T1000 (cell line): ENCODE data around the gene DDX21.
"Not testable (repeated sequence)": the region's sequence is repeated elsewhere in the genome, so short reads cannot be mapped to it uniquely, and the experiment has no call there.

ENCODE experiments used
- DNase-seq: peaks from one replicate; lab custom pipeline; 2025; ENCODE audit warnings: mixed read lengths; lab: John Stamatoyannopoulos, UW

The DDX21 gene

DNA sequence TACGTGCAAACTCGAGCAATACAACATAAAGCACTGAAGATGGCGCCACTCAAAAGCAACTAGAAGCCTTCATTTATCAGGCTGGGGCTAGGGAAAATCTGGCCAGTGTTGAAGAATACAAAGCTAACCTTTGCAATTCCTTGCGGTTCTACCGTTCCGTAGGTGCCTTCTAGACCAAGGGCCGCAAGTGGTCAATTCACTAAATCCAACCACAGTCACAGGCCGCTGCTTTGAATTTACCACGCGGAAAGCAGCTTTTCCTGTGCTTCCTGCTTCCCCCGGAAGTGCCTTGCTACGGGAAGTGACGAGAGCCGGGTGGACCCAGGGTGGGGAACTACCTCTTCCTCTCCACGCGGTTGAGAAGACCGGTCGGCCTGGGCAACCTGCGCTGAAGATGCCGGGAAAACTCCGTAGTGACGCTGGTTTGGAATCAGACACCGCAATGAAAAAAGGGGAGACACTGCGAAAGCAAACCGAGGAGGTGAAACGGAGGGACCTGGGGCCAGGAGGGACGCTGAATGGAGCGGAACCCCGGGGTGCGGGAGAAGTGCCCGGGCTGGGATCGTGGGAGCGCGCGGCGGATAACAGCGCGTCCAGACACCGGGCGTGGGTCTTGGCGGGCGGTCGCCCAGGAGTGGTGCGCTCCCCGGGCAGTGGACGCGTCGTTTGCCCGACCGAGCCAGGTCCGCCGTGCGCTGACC is at the start of gene DDX21:
Gene DDX21 (plus strand): TSS at position 339 of the 701 bp plus-strand sequence. CDS start 56 bp downstream, at position 395.
- peak; percentile 68 for DNase-seq

DNA sequence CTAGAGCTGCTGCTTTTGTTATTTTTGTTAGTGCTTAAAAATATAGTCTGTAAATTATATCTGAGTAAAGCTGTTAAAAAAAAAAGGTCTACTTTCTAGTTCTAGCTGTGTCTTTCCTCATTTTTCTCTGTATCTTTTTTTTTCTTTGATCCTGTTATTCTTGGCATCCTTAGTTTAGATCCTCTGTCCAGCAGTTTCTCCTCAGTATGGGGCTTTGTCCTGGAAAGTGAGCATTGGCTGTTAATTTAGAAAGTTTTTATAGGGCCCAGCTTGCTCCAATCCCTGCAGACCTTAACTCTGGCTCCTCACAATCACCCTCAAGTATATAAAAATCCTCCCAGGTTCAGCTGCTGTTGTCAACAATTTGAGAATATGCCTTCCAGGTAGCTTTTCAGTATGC is 31.4 kb upstream of the DDX21 start:
- no peak for DNase-seq

DNA sequence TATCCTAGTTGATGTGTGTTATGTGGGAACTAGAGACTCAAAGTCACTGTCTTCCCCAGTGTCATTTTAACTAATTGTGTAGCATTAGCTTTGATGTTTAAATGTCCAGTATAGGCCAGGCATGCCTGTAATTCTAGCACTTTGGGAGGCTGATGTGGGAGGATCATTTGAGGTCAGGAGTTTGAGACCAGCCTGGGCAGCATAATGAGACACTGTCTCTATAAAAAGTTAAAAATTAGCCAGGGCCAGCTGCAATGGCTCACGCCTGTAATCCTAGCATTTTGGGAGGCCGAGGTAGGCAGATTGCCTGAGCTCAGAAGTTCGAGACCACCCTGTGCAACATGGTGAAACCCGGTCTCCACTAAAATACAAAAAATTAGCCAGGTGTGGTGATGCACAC is 30.5 kb upstream of the DDX21 start:
- no peak for DNase-seq

DNA sequence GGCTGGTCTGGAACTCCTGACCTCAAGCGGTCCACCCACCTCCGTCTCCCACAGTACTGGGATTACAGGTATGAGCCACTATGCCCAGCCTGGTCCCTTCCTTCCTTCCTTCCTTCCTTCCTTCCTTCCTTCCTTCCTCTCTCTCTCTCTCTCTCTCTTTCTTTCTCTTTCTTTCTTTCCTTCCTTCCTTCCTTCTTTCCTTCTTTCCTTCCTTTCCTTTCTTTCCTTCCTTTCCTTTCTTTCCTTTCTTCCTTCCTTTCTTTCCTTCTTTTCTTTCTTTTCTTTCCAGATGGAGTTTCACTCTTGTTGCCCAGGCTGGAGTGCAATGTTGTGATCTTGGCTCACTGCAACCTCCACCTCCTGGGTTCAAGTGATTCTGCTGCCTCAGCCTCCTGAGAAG is 26.8 kb upstream of the DDX21 start:
- not testable (repeated sequence) for DNase-seq

DNA sequence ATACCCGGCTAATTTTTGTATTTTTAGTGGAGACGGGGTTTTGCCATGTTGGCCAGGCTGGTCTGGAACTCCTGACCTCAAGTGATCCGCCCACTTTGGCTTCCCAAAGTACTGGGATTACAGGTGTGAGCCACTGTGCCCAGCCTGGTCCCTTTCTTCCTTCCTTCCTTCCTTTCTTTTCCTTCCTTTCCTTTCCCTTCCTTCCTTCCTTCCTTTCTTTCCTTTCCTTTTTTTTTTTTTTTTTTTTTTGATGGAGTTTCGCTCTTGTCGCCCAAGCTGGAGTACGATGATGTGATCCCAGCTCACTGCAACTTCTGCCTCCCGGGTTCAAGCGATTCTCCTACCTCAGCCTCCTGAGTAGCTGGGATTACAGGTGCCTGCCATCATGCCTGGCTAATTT is 26.1 kb upstream of the DDX21 start:
- not testable (repeated sequence) for DNase-seq

DNA sequence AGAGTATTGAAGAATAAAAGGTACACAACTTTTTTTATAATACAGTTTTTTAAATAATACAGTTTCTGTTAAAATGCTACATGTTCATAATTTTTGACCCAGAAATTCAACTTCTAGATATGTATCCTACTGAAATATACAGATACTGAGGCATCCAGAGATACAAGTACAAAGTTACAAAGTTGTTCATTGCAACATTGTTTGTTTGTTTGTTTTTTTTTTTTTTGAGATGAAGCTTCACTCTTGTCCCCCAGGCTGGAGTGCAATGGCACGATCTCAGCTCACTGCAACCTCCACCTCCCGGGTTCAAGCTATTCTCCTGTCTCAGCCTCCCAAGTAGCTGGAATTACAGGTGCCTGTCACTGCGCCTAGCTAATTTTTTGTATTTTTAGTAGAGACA is 23.1 kb upstream of the DDX21 start:
- not testable (repeated sequence) for DNase-seq

DNA sequence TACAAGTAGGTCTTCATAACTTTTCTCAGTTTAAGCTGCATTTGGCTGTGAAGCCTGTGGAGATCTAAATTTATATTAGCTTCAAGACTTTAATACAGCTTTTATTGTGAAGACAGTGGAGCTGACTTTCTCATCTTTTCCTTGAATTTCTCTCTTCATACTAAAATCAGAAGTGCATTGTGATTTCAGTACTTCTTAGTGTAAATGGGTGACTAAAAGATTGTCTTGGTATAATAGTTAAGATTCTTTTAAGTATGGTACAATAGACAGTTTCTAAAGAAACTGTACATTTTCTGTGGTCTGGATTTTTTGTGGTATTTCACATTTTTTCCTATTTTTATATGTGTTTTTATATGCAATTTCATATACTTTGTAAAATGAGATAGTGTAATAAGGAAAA is 21.0 kb upstream of the DDX21 start:
- DNase-seq: no peak

DNA sequence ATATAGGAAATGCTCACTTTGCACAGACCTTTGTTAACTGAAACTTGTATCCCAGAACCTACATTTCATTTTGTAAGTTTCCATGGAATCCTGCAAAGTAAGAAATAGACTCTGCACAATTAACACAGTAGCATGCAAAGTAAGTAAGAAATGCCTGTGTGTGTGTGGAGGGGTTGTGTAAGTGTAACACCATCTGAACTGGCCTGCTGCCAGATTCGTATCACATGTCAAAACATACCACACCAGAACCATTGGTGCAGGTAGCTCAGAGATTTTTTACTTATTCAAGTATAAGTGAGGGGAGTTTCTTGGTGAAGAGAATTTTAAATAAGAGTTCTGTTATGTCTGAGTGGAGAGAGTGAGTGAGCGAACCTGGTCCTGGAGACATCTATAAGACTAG is 17.9 kb upstream of the DDX21 start:
- DNase-seq: no peak

DNA sequence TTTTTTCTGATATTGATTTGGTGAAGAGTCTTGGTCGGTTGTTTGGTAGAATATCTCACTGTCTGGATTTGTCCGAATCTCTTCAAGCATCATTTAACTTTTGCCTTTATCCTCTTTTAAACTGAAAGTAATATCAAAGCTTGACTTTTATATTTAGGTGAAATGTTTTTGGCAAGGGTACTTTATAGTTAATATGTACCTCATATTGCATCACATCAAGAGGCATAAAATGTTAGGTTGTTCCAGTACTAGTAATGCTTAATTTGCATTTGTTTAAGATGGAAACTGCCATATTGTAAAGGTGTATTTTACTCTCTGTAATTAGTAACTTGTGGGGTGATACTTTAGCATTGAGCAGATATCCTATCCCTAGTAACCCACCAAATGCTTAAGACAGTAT is 17.1 kb upstream of the DDX21 start:
- DNase-seq: no peak

DNA sequence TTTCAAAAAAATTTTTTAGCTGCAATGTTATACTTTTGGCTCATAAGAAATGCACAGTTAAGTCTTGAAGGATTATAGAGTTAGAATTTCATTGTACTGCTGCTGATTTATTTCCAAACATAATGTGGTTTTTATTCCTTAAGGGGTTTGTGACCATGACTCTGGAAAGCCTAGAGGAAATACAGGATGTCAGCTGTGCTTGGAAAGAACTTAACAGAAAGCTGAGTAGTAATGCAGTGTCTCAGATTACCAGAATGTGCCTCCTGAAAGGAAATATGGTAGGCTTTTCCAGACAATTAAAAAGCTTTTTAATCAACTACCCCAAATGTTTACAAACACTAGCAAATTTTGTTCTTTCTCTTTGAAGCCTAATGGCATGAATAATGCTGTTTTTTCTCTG is 15.1 kb upstream of the DDX21 start:
- not testable (repeated sequence) for DNase-seq

DNA sequence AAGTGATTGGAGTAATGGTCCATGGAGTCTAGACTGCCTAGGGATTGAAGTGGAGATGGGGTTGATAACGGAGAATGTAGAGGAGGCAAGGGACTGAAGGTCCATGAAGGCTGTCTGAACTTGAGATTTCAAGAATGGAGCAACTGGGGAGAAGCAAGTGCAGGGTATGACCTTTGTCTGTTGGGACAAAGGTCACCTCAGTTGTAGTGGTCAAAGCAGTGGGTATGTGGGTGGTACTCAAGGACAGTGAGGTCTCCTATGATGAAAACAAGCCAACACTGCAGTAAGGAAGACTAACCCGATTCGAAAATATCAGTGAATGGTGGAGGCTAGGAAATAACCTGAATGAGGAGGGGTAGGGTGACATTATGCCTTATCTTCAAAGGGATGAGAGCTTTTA is 5.4 kb upstream of the DDX21 start:
- no peak for DNase-seq

DNA sequence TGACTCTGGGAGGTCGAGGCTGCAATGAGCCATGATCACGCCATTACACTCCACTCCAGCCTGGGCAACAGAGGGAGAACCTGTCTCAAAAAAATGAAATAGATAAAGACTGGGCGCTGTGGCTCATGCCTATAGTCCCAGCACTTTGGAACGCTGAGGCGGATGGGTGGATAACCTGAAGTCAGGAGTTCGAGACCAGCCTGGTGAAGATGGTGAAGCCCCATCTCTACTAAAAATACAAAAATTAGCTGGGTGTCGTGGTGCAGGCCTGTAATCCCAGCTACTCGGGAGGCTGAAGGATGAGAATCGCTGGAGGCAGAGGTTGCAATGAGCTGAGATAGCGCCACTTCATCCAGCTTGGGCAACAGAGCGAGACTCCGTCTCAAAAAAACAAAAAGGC is 1.1 kb upstream of the DDX21 start:
- no peak for DNase-seq

DNA sequence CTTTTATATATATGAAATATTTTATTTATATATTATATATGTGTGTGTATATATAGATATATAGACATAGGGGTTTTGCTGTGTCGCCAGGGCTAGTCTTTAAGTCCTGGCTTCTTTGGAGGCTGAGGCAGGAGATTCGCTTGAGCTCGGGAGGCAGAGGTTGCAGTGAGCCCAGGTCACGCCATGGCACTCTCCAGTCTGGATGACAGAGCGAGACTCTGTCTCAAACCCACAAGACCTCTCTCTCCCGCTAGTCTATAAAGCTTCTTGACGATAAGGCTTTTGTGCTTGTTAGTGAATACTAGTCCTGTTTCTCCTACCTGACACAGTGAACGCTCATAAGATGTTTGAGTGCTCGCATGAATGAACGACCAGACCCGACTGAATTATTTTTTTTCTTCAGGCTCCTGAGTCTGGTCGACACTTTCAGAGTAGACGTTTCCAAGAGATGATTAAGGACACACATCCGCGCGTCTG is 577 bp upstream of the DDX21 start:
- DNase-seq: no peak

DNA sequence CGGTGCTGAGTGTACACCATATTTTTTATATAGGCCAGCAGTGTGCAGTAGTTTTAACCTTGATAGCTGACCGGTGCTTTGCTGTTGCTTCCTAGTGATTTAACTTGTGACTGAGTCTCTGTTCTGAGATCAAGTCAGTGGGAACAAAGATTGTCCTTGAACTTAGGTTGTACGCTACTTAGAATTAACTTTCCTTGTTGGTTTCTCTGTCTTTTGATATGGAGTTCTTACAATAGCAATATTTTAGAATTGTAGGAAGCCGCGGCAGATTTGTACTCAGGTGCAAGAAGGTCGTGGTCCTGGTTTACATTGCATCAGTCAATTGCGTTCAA is 1.3 kb downstream of the DDX21 start:
- DNase-seq: no peak

DNA sequence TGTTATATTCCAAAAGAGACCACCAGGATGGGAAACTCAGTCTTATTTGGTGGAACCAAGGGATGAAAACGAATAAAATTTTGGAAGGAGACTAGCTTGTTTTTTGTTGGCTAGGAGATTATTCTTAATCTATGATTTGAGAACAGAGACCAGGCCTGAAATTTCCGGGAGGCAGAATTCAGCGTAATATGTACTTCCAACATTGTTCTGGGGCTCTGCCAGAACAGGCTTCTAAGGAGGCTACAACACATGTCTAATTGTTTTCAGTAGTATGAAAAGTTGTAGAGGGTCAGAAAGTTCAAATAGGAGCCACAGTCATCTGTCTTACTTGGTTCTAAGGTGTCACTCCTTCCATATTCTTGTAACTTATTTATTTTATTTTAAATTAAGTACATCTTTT is 1.7 kb downstream of the DDX21 start:
- DNase-seq: no peak

DNA sequence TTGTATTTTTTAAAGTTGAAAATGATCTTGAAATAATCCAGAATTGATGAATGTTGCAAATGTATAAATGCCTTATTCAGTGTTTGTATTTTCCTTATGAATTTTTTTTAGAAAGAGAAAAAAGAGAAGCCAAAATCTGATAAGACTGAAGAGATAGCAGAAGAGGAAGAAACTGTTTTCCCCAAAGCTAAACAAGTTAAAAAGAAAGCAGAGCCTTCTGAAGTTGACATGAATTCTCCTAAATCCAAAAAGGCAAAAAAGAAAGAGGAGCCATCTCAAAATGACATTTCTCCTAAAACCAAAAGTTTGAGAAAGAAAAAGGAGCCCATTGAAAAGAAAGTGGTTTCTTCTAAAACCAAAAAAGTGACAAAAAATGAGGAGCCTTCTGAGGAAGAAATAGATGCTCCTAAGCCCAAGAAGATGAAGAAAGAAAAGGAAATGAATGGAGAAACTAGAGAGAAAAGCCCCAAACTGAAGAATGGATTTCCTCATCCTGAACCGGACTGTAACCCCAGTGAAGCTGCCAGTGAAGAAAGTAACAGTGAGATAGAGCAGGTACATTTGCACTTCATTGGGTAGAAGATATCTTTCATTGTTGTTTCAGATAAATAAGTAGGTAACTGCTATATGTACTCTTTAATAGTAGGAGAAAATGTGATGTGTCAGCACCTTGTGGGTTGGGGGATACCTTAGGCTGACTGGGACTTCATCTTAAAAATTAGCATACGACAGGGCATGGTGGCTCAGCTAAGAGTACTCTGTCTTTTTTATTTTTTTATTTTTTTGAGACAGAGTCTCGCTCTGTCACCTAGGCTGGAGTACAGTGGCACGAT is 3.9 kb downstream of the DDX21 start:
- no peak for DNase-seq

DNA sequence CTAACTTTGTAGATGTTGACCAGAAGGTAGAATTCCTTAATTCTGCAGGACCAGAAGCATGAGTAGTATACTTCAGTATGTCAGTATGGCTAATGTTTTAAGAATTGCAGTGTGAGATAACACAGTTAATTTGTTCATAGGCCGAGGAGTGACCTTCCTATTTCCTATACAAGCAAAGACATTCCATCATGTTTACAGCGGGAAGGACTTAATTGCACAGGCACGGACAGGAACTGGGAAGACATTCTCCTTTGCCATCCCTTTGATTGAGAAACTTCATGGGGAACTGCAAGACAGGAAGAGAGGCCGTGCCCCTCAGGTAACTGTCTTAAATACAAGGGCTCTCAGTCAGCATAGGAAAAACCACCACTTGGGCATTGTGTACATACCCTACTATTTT is 7.2 kb downstream of the DDX21 start:
- DNase-seq: no peak

DNA sequence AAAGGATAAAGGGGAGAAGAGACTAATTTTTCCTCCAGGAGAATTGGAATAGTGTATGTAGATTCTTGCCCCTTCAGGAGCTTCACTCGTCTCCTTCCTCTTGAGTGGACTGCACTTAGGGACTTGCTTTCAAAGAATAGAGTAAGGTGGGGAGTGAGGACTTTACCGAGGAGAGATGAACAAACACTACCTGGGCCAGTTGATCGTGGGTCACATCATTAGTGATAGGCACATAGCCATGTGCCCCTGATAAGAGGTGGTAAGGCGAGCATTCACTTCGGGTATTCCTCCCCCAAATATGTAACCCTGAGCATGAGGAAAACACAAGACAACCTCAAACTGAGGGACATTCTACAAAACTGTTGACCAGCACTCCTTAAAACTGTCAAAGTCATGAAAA is 18.0 kb downstream of the DDX21 start:
- no peak for DNase-seq

DNA sequence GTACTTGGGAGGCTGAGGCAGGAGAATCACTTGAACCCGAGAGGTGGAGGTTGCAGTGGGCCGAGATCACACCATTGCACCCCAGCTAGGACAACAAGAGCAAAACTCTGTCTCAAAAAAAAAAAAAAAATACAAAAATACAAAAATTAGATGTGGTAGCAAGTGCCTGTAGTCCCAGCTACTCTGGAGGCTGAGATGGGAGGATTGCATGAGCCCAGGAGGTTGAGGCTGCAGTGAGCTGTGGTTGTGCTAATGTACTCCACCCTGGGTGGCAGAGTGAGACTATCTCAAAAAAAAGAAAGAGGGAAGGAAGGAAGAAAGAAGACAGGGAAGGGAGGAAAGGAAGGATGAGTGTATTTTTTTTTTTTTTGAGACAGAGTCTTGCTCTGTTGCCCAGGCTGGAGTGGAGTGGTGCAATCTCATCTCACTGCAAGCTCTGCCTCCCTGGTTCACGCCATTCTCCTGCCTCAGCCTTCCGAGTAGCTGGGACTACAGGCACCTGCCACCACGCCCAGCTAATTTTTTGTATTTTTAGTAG is 20.0 kb downstream of the DDX21 start:
- DNase-seq: not testable (repeated sequence)

DNA sequence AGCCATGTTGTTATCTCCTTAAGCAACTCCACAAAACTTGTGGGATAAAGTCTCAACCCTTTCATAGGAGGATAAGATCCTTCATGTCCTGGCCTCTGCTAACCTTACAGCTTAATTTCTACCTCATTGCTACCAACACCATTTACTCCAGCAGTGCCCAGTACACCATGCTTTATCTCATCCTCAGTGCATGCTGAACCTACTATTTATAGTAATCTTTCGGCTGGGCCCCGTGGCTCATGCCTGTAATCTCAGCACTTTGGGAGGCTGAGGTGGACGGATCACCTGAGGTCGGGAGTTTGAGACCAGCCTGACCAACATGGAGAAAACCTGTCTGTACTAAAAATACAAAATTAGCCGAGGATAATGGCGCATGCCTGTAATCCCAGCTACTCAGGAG is 23.8 kb downstream of the DDX21 start:
- not testable (repeated sequence) for DNase-seq

DNA sequence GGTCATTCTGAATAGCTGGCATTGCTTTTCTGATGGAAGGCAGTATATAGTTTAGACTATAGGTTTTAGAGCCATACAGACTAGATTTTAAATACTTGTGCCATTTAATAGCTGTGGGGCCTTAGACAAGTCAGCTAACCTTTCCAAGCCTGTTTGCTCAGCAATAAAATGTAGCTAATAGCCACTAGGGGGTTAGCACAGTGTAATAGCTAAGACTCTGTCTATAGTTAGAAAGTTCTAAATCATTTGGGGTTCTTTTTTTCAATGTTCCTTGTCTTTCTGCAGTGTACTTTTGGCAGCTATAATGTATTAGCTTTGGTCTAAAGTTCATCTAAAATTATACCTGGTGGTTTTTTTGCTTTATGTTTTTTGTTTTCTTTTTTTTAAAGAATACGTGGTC is 25.1 kb downstream of the DDX21 start:
- no peak for DNase-seq

DNA sequence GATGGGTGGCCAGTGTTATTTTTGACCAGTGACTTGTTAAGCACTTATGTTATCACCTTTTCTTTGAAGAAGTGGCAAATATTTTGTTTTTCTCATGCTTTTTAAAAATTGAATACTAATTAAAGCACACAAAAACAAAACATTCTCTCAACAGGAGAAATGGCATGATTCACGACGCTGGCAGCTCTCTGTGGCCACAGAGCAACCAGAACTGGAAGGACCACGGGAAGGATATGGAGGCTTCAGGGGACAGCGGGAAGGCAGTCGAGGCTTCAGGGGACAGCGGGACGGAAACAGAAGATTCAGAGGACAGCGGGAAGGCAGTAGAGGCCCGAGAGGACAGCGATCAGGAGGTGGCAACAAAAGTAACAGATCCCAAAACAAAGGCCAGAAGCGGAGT is 26.4 kb downstream of the DDX21 start:
- no peak for DNase-seq

DNA sequence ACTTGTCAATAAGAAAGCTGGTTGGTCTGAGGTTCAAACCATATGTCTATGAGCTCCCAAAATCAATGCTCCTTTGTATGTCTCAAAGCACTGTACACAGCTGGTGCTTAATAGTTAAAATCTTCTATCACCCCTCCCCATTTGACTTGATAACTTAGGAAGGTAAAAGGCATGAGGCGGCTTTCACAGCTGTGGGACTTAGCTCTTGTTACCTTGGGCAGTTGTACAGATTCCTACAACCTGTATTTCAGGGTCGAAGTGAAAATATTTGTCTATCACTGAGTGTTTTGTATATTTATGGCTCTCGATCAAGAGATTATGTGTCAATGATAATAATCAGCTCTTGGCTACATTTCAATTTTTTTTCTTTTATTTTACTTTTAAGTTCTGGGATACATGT is 31.6 kb downstream of the DDX21 start:
- DNase-seq: no peak
